Testis (tissue), 2 donors: ENCODE data around the gene CLTRN.
"Not testable (repeated sequence)": the region's sequence is repeated elsewhere in the genome, so short reads cannot be mapped to it uniquely, and the experiment has no call there.

ENCODE experiments used
- CTCF ChIP-seq, 3 experiments: fragments of 450-650 bp in 2 of 3; fragments of 200-600 bp in 1 of 3; sonication (generic) in 1 of 3; IDR thresholded peaks; one replicate each; pipeline ENCODE4 v1.5.1; 2016 to 2019; ENCODE audit warnings: antibody characterized with exemption in 3 of 3, mild to moderate bottlenecking in 2 of 3, moderate library complexity in 1 of 3
- POLR2A ChIP-seq: fragments of 450-650 bp; IDR thresholded peaks from one replicate; pipeline ENCODE4 v1.6.1; 2017; ENCODE audit warnings: antibody characterized with exemption, mild to moderate bottlenecking, moderate library complexity

- TF ChIP-seq POLR2A; CTCF (IDR thresholded peaks at IDR 0.05): not testable (repeated sequence)
Observed at GRCh38 chrX:15654804-15655203, 9.8 kb downstream of the CLTRN start.
